Putamen (tissue), 1 donor: ENCODE measurements around the gene MTG1.
"Not testable (repeated sequence)": the region's sequence is repeated elsewhere in the genome, so short reads cannot be mapped to it uniquely, and the experiment has no call there.

Experiments used
- DNase-seq: peaks from one replicate; pipeline ENCODE4 v3.0.0-alpha.2; 2016; ENCODE audit warnings: low spot score

Gene MTG1

GRCh38 chr10:133400624-133401424, 6.9 kb downstream of the MTG1 start:
- no peak for DNase-seq

- no peak for DNase-seq
These were observed 7.5 kb downstream of the MTG1 start for GRCh38 chr10:133401500-133401899.

GRCh38 chr10:133401981-133402725, 8.2 kb downstream of the MTG1 start:
- no peak for DNase-seq

DNA sequence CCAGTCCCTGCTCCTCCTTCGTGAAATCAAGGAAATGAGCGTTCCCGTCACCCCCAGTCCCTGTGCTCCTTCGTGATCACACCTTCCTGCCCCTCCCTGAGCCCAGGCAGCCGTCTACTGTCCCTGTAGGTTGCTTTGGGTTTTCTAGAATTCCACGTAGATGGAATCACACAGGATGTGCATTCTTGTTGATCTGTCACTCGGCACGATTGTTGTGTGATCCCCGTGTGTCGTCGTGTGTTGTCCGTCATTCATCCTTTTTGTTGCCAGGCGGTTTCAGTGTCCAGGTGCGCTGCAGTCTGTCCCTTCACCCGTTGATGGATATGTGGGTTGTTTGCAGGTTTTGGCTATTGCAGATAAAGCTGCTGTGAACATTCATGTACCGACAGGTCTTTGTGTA, 9.4 kb downstream of the MTG1 start:
- DNase-seq: no peak

GRCh38 chr10:133403784-133404183, 9.8 kb downstream of the MTG1 start:
- DNase-seq: no peak

DNA sequence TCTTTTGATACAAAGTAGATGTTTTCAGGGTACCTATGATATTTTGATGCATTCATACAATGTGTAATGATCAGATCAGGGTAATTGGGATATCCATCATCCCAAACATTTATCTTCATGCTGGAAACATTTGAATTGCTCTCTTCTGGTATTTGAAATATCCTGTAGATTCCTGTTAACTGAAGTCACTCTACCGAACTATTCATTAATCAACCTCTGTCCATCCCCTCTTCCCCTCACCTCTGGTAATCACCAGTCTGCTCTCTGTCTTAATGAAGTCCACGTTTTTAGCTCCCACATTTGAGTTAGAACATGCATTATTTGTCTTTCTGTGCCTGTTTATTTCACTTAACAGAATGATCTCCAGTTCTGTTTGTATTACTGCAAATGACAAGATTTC, 11.3 kb downstream of the MTG1 start:
- no peak for DNase-seq

- DNase-seq: no peak
These were observed 12.0 kb downstream of the MTG1 start for GRCh38 chr10:133405844-133406527.

DNA sequence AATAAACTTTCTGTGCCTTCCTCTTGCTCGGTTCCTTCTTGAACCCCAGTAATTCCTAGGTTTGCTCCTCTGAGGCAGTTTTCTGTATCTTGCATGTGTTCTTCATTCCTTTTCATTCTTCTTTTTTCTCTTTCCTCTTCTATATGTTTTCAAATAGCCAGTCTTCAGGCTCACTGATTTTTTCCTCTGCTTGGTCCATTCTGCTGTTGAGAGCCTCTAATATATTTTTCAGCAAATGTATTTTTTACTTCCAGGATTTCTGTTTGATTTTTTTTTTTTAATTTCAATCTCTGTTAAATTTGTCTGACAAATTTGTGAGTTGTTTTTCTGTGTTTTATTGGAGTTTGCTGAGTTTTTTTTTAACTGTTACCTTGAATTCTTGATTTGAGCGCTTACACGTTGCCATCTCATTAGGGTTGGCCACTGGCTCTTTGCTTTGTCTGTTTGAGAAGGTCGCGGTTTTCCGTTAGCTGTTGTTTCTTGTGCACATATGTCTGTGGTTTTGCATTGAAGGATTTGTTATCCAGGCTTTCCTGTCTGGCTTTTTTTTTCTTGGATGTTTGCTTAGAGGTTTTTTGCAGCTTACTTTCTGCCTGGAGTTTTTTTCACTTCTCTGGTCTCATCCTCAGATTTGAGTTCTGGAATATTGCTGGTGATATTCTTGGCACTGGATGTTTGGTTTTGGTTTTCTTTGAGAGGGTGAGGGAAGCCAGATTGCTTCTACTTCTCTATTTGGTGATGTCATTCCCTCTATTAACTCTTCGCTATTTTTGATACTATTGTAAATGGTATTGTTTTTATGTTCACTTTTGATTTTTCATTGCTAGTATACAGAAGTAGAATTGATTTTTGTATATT, 17.8 kb downstream of the MTG1 start:
- no peak for DNase-seq

- DNase-seq: no peak
These were observed 18.4 kb downstream of the MTG1 start for GRCh38 chr10:133412381-133412711.

DNA sequence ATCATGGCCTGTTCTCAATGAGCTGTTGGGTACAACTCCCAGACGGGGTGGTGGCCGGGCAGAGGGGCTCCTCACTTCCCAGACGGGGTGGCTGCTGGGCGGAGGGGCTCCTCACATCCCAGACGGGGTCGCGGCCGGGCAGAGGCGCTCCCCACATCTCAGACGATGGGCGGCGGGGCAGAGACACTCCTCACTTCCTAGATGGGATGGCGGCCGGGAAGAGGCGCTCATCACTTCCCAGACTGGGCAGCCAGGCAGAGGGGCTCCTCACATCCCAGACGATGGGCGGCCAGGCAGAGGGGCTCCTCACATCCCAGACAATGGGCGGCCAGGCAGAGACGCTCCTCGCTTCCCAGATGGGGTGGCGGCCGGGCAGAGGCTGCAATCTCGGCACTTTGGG, 20.4 kb downstream of the MTG1 start:
- not testable (repeated sequence) for DNase-seq

DNA sequence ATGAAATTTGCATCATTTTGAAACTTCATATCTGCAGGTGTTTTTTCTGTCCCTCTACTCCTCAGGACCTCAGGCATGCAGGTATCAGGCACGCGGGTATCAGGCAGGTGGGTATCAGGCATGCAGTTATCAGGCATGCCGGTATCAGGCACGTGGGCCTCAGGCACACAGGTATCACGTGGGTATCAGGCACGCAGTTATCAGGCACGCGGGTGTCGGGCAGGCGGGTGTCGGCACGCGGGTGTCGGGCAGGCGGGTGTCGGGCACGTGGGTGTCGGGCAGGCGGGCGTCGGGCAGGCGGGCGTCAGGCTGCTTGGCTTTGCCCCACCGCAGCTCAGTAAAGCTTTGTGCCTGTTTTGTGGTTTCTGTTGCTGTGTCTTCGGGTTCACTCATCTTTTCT, 21.8 kb downstream of the MTG1 start:
- DNase-seq: no peak

DNA sequence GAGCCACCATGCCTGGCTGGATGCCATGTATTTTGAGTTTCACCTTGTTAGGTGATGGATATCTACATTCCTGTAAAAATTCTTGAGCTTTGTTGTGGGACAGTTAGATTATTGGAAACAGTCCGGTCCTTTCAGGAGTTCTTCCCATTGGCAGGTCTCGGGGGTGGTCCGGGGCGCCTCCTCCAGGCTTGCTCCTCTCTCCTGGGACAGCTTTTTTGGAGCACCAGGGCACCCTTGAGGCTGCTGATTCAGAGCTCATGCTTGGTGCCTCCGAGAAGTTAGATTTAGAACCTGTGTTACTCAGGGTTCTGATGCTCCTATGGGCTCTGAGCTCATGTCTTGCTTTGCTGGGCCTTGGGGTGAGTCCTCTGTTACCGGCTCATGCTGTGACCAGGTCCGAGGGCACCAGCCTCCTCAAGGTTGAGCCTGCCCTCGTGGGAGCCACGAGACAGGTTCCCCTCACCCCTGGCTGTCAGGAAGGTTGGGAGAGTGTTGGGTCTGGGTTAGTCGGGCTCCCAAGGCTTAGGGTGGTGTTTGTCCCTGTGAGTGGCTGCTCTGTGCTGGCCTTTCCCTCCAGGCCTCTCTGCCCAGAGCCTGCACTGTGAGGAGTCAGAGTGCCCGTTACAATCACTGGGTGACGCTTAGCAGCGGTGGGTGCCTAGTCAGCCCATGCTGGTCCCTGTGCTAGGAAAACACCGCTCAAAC, 24.5 kb downstream of the MTG1 start:
- DNase-seq: no peak

GRCh38 chr10:133419211-133419950, 25.4 kb downstream of the MTG1 start:
- no peak for DNase-seq

DNA sequence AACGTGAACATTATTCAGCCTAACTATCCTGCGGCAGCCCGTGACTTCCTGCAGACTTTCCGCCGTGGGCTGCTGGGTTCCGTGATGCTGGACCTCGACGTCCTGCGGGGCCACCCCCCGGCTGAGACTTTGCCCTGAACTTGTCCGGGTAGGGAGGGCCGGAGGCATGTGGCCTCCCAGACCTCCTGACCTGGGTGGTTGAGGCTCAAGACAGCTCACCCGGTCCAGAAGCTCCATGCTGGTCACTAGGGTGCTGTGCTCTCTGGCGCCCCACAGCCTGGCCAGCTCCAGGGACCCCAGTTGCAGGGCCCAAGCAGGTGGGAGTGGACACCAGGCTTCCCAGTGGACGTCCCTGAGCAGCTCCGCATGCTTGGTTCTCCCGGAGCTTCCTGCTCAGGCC, 26.1 kb downstream of the MTG1 start:
- DNase-seq: no peak

- no peak for DNase-seq
These were observed 26.6 kb downstream of the MTG1 start for GRCh38 chr10:133420579-133420978.

DNA sequence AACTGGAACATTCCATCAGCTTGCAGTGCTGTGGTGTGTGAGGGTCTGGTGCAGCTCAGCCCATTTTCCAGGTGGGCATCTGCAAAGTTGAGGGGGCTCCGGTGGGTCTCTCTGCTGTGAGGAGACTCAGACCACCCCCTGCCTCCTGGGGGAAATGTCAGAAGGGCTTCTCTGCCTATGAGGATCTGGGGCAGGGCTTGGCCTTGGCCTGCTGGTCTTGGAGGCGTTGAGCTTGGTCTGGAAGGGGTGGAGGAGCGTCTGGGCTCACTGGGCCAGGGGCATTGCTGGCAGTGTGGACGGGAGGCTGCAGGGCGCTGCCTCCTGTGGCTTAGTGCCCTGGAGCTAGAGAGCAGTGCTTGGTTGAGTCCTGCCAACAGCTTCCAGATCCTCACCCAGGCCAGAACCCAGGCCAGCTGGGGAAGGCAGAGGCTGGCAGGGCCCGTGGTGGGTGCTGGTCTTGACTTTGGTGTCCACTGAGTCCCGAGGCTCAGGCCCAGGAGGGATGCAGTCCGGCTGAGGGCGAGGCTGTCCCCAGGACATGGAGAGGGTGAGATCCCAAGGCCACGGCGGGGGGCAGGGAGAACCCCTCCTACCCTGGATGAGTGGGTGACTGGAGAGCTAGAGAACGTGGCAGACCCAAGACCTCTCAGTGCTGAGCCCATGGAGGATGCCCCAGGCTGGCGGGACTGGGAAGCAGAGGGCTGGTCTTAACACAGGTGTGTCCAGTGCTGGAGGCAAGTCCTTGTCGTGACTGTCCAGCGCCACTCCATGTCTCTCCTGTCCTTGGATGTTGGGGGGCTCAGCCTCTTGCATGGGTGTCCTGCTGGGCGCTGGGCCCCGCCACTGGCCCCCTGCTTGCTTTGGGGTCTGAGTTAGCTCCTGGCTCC, 27.6 kb downstream of the MTG1 start:
- DNase-seq: no peak

DNA sequence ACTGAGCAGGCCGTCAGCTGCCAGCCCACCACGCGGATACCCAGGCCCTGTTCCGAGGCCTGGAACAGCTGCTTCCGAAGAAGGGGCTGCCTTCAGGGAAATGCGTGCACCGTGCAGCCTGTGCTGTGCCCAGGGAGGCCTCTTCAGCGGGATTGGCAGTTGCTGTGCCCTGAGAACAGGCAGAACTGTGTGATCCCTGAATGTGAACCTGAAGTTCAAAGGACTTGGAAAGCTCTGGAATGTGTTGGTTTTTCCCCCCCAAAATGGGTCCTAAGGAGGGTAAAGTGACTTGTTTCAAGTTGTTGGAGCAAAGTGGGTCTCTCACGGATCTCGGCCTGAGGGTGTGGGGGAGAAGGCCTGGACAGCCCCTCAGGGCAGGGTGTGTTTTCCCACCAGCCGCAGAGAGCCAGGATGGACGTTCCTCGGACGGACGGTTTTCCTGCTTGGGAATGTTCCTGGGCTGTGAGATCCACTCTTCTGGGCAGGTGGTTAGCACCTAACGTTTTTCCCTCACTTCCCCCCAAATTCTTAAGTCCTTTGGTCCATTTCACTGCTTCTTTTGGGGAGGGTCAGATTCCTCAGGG, 28.4 kb downstream of the MTG1 start:
- DNase-seq: no peak

- DNase-seq: no peak
These were observed 29.1 kb downstream of the MTG1 start for GRCh38 chr10:133422807-133423771.
